Right cardiac atrium (tissue), 5 donors: Measurements from ENCODE around the gene LRP1. TPM values are rescaled to one million over a fixed set of nuclear protein-coding genes. Genes with fewer than 3 reads are reported as not detected.

Experiments
- ATAC-seq, 2 donors: fragments of 200-7000 bp; cut with Tn5 transposase; one replicate each; pipeline versions ENCODE4 v1.8.0 to v1.9.1; 2020; ENCODE audit warnings: moderate library complexity in 2 of 2, mild to moderate bottlenecking in 1 of 2
- DNase-seq, 3 donors: peaks; one replicate each; pipeline ENCODE4 v3.0.0-alpha.2; 2020
- H3K27ac ChIP-seq: one replicate; pipeline ENCODE4 v1.5.1; 2013; ENCODE audit warnings: mild to moderate bottlenecking, low read length, control low read depth, moderate library complexity
- H3K27me3 ChIP-seq: one replicate; pipeline ENCODE4 v1.6.1; 2013; ENCODE audit not compliant: control insufficient read depth, insufficient read depth
- H3K4me1 ChIP-seq: one replicate; pipeline ENCODE4 v1.6.1; 2013; ENCODE audit warnings: low read length; ENCODE audit not compliant: control insufficient read depth, insufficient read depth
- H3K4me3 ChIP-seq: one replicate; pipeline ENCODE4 v1.5.1; 2013; ENCODE audit warnings: low read length, control low read depth
- H3K9me3 ChIP-seq: one replicate; pipeline ENCODE4 v1.6.1; 2013; ENCODE audit warnings: low read length; ENCODE audit not compliant: control insufficient read depth
- WGBS: extraction: QIAGEN DNeasy Blood & Tissue Kit; methylation state at CpG from one replicate; pipeline ENCODE4 v1.1.7; 2013; 5-methylcytosine and 5-hydroxymethylcytosine counted together
- intact Hi-C, 4 donors: fragments of 100-400 bp; cut with DNase I; formaldehyde crosslinking; loops; one replicate each; pipeline versions ENCODE4 v1.11.0 to v1.14.0; 2022 to 2023
- polyA plus RNA-seq: library from polyadenylated mRNA; stranded (reverse); fragments of 200-250 nt; gene quantifications from one replicate; pipeline ENCODE4 v1.2.3, GENCODE V29; 2013
- total RNA-seq, 4 donors: library from RNA; stranded (reverse); fragmentation: NEBNext Ultra II Directional; extraction: Animal tissue kit (Norgen Biotek cat#: 25700); gene quantifications; one replicate each; pipeline ENCODE4 v1.2.1, GENCODE V29; 2021
- donor health status: healthy with polysubstance abuse.
- donor health status: DM: no; HTN: yes; CAD: no.
- donor health status: DM: no; HTN: no; CAD: no.
- donor health status: DM: no; HTN: yes; CAD: no; lungs with severe emphysema.
- donor health status: DM: yes; HTN: yes; CAD: no.

Gene LRP1
- total and polyA plus RNA-seq, 5 donors: 55.0 to 181 (median 140) TPM

GRCh38 chr12:57204454-57204853 is 76.2 kb downstream of the LRP1 start:
- H3K4me3 ChIP-seq: no peak overlapping the region
- intact Hi-C loops: no loop called here
- H3K9me3 ChIP-seq: no peaks in the 10 kb centered on the region
- 88% methylated on average over 19 of the region's 19 CpGs for WGBS
- peaks cover 4% of the 10 kb centered on the region for H3K4me1 ChIP-seq
- ATAC-seq: no peak
- H3K27ac ChIP-seq: no peak overlapping the region
- peak in 1 of 3 donors; percentile 55 for DNase-seq
- no peaks in the 10 kb centered on the region for H3K27me3 ChIP-seq

- Histone ChIP-seq H3K27ac (no peak overlapping the region), H3K9me3 (no peaks in the 10 kb centered on the region), H3K4me3 (no peak overlapping the region), H3K27me3 (no peaks in the 10 kb centered on the region), H3K4me1 (peaks cover 4% of the 10 kb centered on the region)
- no peak for DNase-seq
- WGBS: 94% methylated on average over 26 of the region's 26 CpGs
- intact Hi-C loops: no loop called here
- no peak for ATAC-seq
Measured at GRCh38 chr12:57205186-57205585, 76.9 kb downstream of the LRP1 start.

DNA sequence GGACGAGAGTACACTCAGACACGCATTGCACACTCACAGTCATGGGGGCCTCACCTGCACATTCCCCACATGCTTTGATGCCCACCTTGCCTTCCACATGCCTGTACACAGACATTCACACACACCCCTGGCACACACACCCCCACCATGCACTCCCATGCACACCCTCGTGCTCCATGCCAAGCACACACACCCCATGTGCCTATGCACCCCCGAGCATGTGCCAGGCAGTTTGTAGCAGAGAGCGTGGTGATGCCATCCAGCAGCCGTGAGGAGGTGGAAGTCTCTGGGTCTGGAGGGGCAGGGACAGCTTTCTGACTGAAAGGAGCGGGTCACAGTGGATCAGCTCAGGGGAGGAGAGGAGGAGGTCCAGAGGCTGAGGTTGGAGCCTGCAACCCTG is 77.6 kb downstream of the LRP1 start:
- intact Hi-C loops: no loop called here
- no peak overlapping the region for H3K27ac ChIP-seq
- DNase-seq: peak in 1 of 3 donors; percentile 52
- no peaks in the 10 kb centered on the region for H3K27me3 ChIP-seq
- no peak overlapping the region for H3K4me3 ChIP-seq
- H3K9me3 ChIP-seq: no peaks in the 10 kb centered on the region
- peaks cover 4% of the 10 kb centered on the region for H3K4me1 ChIP-seq
- 88% methylated on average over 7 of the region's 7 CpGs for WGBS
- no peak for ATAC-seq

DNA sequence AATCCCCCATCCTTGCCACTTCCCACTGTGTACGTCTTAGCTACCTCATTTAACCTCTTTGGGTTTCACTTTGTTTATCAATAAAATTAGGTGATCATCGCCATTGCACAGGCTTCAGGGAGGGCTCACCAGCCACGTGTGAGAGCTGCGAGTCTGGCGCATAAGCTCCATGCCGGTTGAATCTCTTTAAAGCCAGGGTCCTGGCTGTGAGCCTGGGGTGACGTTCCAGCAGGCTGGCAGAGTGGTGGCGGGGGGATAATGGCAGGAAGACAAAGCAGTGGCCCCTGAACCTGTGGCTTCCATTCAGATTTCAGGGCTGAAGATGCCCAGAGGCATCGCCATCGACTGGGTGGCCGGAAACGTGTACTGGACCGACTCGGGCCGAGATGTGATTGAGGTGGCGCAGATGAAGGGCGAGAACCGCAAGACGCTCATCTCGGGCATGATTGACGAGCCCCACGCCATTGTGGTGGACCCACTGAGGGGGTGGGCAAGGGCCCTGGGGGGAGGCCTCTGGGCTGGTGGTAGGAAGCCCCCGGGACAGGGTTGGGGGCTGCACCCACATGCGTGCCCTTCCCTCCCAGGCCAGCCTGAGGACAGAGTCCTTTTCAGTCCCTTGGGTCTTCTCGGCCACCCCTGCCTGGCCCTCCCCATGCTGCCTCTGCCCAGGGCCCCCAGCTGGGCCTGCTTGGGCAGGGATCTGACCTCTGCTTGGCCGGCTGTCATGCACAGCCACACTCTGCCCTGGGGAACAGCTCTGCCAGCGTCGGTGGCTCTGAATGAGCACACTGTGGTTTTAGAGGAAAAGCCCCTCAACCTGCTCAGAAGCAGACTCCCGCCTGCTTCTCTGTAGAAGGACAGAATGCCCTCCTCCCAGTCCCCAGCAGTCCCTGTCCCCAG is 79.7 kb downstream of the LRP1 start:
- no peak overlapping the region for H3K4me3 ChIP-seq
- intact Hi-C loops: no loop called here
- DNase-seq (peak in 1 of 3 donors; percentile 63), ATAC-seq (peak in 1 of 2 donors; percentile 0)
- no peaks in the 10 kb centered on the region for H3K27me3 ChIP-seq
- H3K9me3 ChIP-seq: no peaks in the 10 kb centered on the region
- 84% methylated on average over 29 of the region's 29 CpGs for WGBS
- peaks cover 4% of the 10 kb centered on the region for H3K4me1 ChIP-seq
- no peak overlapping the region for H3K27ac ChIP-seq

GRCh38 chr12:57208631-57209282 is 80.5 kb downstream of the LRP1 start:
- Histone ChIP-seq H3K27ac (peak overlapping the region; percentile 39), H3K4me1 (peaks cover 4% of the 10 kb centered on the region), H3K4me3 (no peak overlapping the region), H3K27me3 (no peaks in the 10 kb centered on the region), H3K9me3 (no peaks in the 10 kb centered on the region)
- WGBS: 38% methylated on average over 22 of the region's 22 CpGs
- DNase-seq: peak; percentile 91 to 94 (median 93)
- intact Hi-C loops: no loop called here
- peak; percentile 75 to 79 for ATAC-seq

DNA sequence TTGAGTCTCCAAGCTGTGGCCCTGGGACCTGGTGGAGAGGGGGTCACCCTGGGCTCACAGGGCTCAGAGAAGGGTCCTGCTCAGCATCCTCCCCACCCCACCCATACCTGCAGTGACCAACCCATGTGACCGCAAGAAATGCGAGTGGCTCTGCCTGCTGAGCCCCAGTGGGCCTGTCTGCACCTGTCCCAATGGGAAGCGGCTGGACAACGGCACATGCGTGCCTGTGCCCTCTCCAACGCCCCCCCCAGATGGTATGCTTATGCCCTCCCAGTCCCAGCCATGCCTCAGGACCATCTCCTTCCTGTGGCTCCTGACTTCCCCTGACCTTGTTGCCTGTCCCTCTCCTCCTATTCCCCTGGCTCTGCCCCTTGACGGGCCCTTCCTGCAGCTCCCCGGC is 81.6 kb downstream of the LRP1 start:
- intact Hi-C loops: no loop called here
- Histone ChIP-seq H3K27ac (no peak overlapping the region), H3K27me3 (no peaks in the 10 kb centered on the region), H3K4me1 (peaks cover 4% of the 10 kb centered on the region), H3K9me3 (no peaks in the 10 kb centered on the region), H3K4me3 (no peak overlapping the region)
- DNase-seq (peak in 1 of 3 donors; percentile 33), ATAC-seq (no peak)
- 90% methylated on average over 8 of the region's 8 CpGs for WGBS

- Histone ChIP-seq H3K4me3 (no peak overlapping the region), H3K4me1 (peaks cover 4% of the 10 kb centered on the region), H3K27ac (no peak overlapping the region), H3K9me3 (no peaks in the 10 kb centered on the region), H3K27me3 (no peaks in the 10 kb centered on the region)
- intact Hi-C loops: no loop called here
- WGBS: 94% methylated on average over 15 of the region's 15 CpGs
- peak in 1 of 3 donors; percentile 67 for DNase-seq
- ATAC-seq: no peak
Measured at GRCh38 chr12:57210461-57210860, 82.2 kb downstream of the LRP1 start.

- no peak for ATAC-seq
Measured at GRCh38 chr12:57210926-57211692, 82.8 kb downstream of the LRP1 start.

DNA sequence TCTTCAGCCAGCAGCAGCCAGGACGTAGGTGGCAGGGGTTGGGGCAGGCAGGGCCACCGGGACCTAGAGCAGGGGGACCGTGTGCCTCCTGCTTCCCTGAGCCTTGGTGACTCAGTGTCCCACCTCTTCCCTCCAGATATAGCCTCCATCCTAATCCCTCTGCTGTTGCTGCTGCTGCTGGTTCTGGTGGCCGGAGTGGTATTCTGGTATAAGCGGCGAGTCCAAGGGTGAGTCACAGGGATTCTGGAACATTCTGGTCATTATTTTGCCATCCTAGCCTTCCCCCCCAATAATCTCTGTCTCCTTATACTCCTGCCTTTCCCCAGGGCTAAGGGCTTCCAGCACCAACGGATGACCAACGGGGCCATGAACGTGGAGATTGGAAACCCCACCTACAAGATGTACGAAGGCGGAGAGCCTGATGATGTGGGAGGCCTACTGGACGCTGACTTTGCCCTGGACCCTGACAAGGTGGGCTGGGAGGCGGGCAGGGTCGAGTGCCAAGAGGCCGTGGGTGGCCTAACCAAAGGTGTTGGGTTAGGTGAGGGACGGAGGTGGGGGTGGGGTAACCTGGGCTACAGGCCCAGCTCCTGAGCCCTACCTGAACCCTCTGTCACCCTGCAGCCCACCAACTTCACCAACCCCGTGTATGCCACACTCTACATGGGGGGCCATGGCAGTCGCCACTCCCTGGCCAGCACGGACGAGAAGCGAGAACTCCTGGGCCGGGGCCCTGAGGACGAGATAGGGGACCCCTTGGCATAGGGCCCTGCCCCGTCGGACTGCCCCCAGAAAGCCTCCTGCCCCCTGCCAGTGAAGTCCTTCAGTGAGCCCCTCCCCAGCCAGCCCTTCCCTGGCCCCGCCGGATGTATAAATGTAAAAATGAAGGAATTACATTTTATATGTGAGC is 83.8 kb downstream of the LRP1 start:
- DNase-seq (peak in 1 of 3 donors; percentile 77), ATAC-seq (no peak)
- H3K27me3 ChIP-seq: no peaks in the 10 kb centered on the region
- intact Hi-C loops: loop anchor here in 2 of 4 donors (2.0 kb wide), 1 partner anchor 27 kb away; no protein-coding TSS in a partner anchor
- no peak overlapping the region for H3K4me3 ChIP-seq
- 82% methylated on average over 27 of the region's 27 CpGs for WGBS
- H3K9me3 ChIP-seq: no peaks in the 10 kb centered on the region
- H3K27ac ChIP-seq: no peak overlapping the region
- H3K4me1 ChIP-seq: peaks cover 4% of the 10 kb centered on the region

More at GRCh38 chr12:57210926-57211692, 82.8 kb downstream of the LRP1 start:
- H3K27ac ChIP-seq: no peak overlapping the region
- no peak overlapping the region for H3K4me3 ChIP-seq
- WGBS: 83% methylated on average over 16 of the region's 16 CpGs
- H3K27me3 ChIP-seq: no peaks in the 10 kb centered on the region
- peaks cover 4% of the 10 kb centered on the region for H3K4me1 ChIP-seq
- intact Hi-C loops: no loop called here
- DNase-seq: peak in 1 of 3 donors; percentile 65
- no peaks in the 10 kb centered on the region for H3K9me3 ChIP-seq

GRCh38 chr12:57212701-57213057 is 84.4 kb downstream of the LRP1 start:
- 67% methylated on average over 7 of the region's 7 CpGs for WGBS
- Histone ChIP-seq H3K27ac (no peak overlapping the region), H3K4me3 (no peak overlapping the region), H3K9me3 (no peaks in the 10 kb centered on the region), H3K4me1 (peaks cover 4% of the 10 kb centered on the region), H3K27me3 (no peaks in the 10 kb centered on the region)
- intact Hi-C loops: loop anchor here in 3 of 4 donors (1.0 to 2.0 kb wide), 2 partner anchors 26 to 27 kb away; no protein-coding TSS in a partner anchor
- no peak for ATAC-seq
- peak in 1 of 3 donors; percentile 64 for DNase-seq
